ENCODE results near the gene NSUN2. TPM values are rescaled to one million over a fixed set of nuclear protein-coding genes. Genes with fewer than 3 reads are reported as not detected.

NSUN2 gene
- total and polyA plus RNA-seq, 2 of the 4 experiments (the other 2 are of a cell fraction): 51.1 to 61.1 TPM

DNA sequence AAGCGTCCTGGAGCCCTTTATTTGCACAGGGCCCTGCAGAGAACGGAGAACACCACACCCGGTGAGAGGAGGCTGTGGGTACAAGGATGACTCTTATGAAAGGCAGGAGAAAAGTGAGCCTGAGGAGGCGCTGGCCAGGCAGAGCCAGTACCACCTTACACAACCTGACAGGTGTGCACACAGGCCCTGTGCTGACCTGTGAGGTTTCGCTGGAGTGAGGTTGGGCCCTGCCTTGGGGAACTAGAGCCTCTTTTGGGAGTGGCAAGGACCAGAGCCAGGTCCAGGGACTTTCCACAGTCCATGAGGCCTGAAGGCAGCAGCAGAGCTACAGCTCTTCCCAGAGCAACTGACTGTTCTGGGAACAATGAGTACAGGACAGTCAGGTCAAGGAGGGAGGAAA is 3.4 kb upstream of the NSUN2 start:
- intact Hi-C loops (cut with micrococcal nuclease) (no loop called here), in situ Hi-C loops (cut with MboI; ENCODE audit: low sequenced_read_pairs) (no loop called here), dilution Hi-C loops (cut with HindIII; ENCODE audit: low sequenced_read_pairs, unreplicated experiment) (no loop called here)
- H2AK9ac ChIP-seq (replicated peaks; ENCODE audit: low read depth, low read length, poor library complexity): no peak overlapping the region
- DNase-seq (no peak), ATAC-seq (ENCODE audit: low read depth) (no peak)
- no peak overlapping the region for H4K5ac ChIP-seq (ENCODE audit: low read depth, low read length)
- H3K27me3 ChIP-seq (ENCODE audit: control insufficient read depth, insufficient read depth, low read length): no peaks in the 10 kb centered on the region
- no peaks in the 10 kb centered on the region for H3K9me3 ChIP-seq (ENCODE audit: control insufficient read depth, insufficient read depth, low read length)
- H2AK5ac ChIP-seq (ENCODE audit: low read depth, low read length): peak overlapping the region; percentile 18; the same call in 1 of the 2 replicates
- H4K8ac ChIP-seq (ENCODE audit: low read depth in 2 of 2, low read length in 2 of 2): no peak overlapping the region
- no peak overlapping the region for H3K9ac ChIP-seq (ENCODE audit: low read depth, low read length)
- H2BK5ac ChIP-seq (ENCODE audit: low read depth, low read length, poor library complexity, severe bottlenecking): no peak overlapping the region
- H3K79me1 ChIP-seq (ENCODE audit: low read depth in 1 of 2, low read length in 2 of 2): peaks cover 29 to 67% of the 10 kb centered on the region in 2 experiments
- H2AFZ ChIP-seq (replicated peaks; ENCODE audit: low read length, poor library complexity): no peak overlapping the region
- H3K4me1 ChIP-seq (ENCODE audit: control insufficient read depth, insufficient read depth, low read length): peaks cover 11% of the 10 kb centered on the region
- H3K23ac ChIP-seq (ENCODE audit: low read depth, low read length): no peak overlapping the region; the same call in 1 of the 2 replicates
- no peak overlapping the region; the same call in 1 of the 2 replicates for H3K4ac ChIP-seq (ENCODE audit: low read depth, low read length)
- TF ChIP-seq MXI1 (IDR thresholded peaks at IDR 0.05; ENCODE audit: borderline replicate concordance, low read depth, low read length) (no peak), MAZ (IDR thresholded peaks at IDR 0.05; ENCODE audit: borderline replicate concordance, low read depth, low read length) (no peak)
- ChIA-PET CTCF (interaction anchor here (1.3 kb wide), 1 partner anchor 109 kb away, joined by 8 read pairs; no protein-coding TSS in a partner anchor), POLR2A (ENCODE audit: unreplicated experiment) (no interaction called here)
- no peak overlapping the region for H3K18ac ChIP-seq (ENCODE audit: low read depth, low read length)
- H3K27ac ChIP-seq (ENCODE audit: insufficient read depth, low read length): peak overlapping the region; percentile 26; the same call in 1 of the 2 replicates
- no peak overlapping the region; the same call in 1 of the 2 replicates for H3K56ac ChIP-seq (ENCODE audit: extremely low read depth, insufficient read depth, low read length)
- no peak overlapping the region for H2BK15ac ChIP-seq (ENCODE audit: low read depth, low read length)
- no peak overlapping the region for H4K91ac ChIP-seq (ENCODE audit: insufficient read depth, low read depth, low read length)
- no peak overlapping the region for H3K4me3 ChIP-seq (ENCODE audit: insufficient read depth, low read depth, low read length)
- no TSS peak for BruUV-seq (replicated peaks)
- H3K14ac ChIP-seq (replicated peaks; ENCODE audit: low read depth, low read length): no peak overlapping the region
- WGBS, 2 experiments (ENCODE audit: extremely low coverage in 2 of 2, insufficient read length in 1 of 2): no CpG with 5 or more reads among the region's 5 CpGs
- H2BK120ac ChIP-seq (ENCODE audit: low read depth, low read length): 0 out of 2 replicates have a peak overlapping the region, but pooled peaks have one; percentile 21
- no peak overlapping the region; the same call in 1 of the 2 replicates for H3K4me2 ChIP-seq (ENCODE audit: low read depth, low read length)
- H3K9me1 ChIP-seq (ENCODE audit: insufficient read depth, low read length): peaks cover 16% of the 10 kb centered on the region
- H4K20me1 ChIP-seq (ENCODE audit: insufficient read depth, low read length): peaks cover 46% of the 10 kb centered on the region
- H2BK20ac ChIP-seq (ENCODE audit: low read depth, low read length): no peak overlapping the region; the same call in 1 of the 2 replicates
- peaks cover 2% of the 10 kb centered on the region for H3K36me3 ChIP-seq (ENCODE audit: control insufficient read depth, insufficient read depth, low read length)
